IPS-18a (cell line): ENCODE measurements around the gene TAF6.

Source experiments
- H3K27ac ChIP-seq: one replicate; pipeline ENCODE4 v1.5.1; 2013; ENCODE audit warnings: low read length
- H3K27me3 ChIP-seq: one replicate; pipeline ENCODE4 v1.6.1; 2013; ENCODE audit warnings: mild to moderate bottlenecking, low read length; ENCODE audit not compliant: control insufficient read depth, insufficient read depth
- H3K36me3 ChIP-seq: one replicate; pipeline ENCODE4 v1.6.1; 2013; ENCODE audit warnings: low read depth, low read length; ENCODE audit not compliant: control insufficient read depth
- H3K4me1 ChIP-seq: one replicate; pipeline ENCODE4 v1.6.1; 2013; ENCODE audit warnings: low read depth, low read length; ENCODE audit not compliant: control insufficient read depth
- H3K4me3 ChIP-seq: one replicate; pipeline ENCODE4 v1.5.1; 2013; ENCODE audit warnings: low read length
- H3K9ac ChIP-seq: one replicate; pipeline ENCODE4 v1.6.1; 2013; ENCODE audit warnings: mild to moderate bottlenecking, low read length, moderate library complexity
- H3K9me3 ChIP-seq: one replicate; pipeline ENCODE4 v1.6.1; 2013; ENCODE audit warnings: low read depth, low read length; ENCODE audit not compliant: control insufficient read depth

TAF6 gene

GRCh38 chr7:100099452-100099851 lies 19.7 kb downstream of the TAF6 start:
- Histone ChIP-seq H3K9me3 (no peaks in the 10 kb centered on the region), H3K9ac (peak overlapping the region; percentile 100), H3K27me3 (no peaks in the 10 kb centered on the region), H3K4me3 (peak overlapping the region; percentile 97), H3K36me3 (peaks cover 57% of the 10 kb centered on the region), H3K27ac (peak overlapping the region; percentile 99), H3K4me1 (peaks cover 5% of the 10 kb centered on the region)

GRCh38 chr7:100098913-100099312 lies 20.2 kb downstream of the TAF6 start:
- Histone ChIP-seq H3K4me3 (peak overlapping the region; percentile 97), H3K9ac (no peak overlapping the region), H3K27ac (no peak overlapping the region), H3K9me3 (no peaks in the 10 kb centered on the region), H3K36me3 (peaks cover 63% of the 10 kb centered on the region), H3K4me1 (peaks cover 5% of the 10 kb centered on the region), H3K27me3 (no peaks in the 10 kb centered on the region)

- H3K4me1 ChIP-seq: no peaks in the 10 kb centered on the region
- no peak overlapping the region for H3K9ac ChIP-seq
- H3K9me3 ChIP-seq: no peaks in the 10 kb centered on the region
- peaks cover 91% of the 10 kb centered on the region for H3K36me3 ChIP-seq
- H3K27me3 ChIP-seq: no peaks in the 10 kb centered on the region
- H3K4me3 ChIP-seq: no peak overlapping the region
- H3K27ac ChIP-seq: no peak overlapping the region
Observed at GRCh38 chr7:100095704-100096103, 23.5 kb downstream of the TAF6 start.

- no peak overlapping the region for H3K4me3 ChIP-seq
- H3K9me3 ChIP-seq: no peaks in the 10 kb centered on the region
- H3K27me3 ChIP-seq: no peaks in the 10 kb centered on the region
- no peaks in the 10 kb centered on the region for H3K4me1 ChIP-seq
- no peak overlapping the region for H3K27ac ChIP-seq
- peaks cover 95% of the 10 kb centered on the region for H3K36me3 ChIP-seq
- no peak overlapping the region for H3K9ac ChIP-seq
Observed at GRCh38 chr7:100095289-100095688, 23.9 kb downstream of the TAF6 start.

- no peak overlapping the region for H3K9ac ChIP-seq
- no peaks in the 10 kb centered on the region for H3K4me1 ChIP-seq
- H3K27me3 ChIP-seq: no peaks in the 10 kb centered on the region
- H3K9me3 ChIP-seq: no peaks in the 10 kb centered on the region
- peaks cover 84% of the 10 kb centered on the region for H3K36me3 ChIP-seq
- no peak overlapping the region for H3K4me3 ChIP-seq
- no peak overlapping the region for H3K27ac ChIP-seq
Observed at GRCh38 chr7:100093925-100094486, 25.2 kb downstream of the TAF6 start.

GRCh38 chr7:100093498-100093897 lies 25.7 kb downstream of the TAF6 start:
- Histone ChIP-seq H3K27me3 (no peaks in the 10 kb centered on the region), H3K27ac (no peak overlapping the region), H3K9me3 (no peaks in the 10 kb centered on the region), H3K4me1 (no peaks in the 10 kb centered on the region), H3K36me3 (peaks cover 79% of the 10 kb centered on the region), H3K9ac (no peak overlapping the region), H3K4me3 (no peak overlapping the region)

- no peaks in the 10 kb centered on the region for H3K4me1 ChIP-seq
Observed at GRCh38 chr7:100093054-100093453, 26.1 kb downstream of the TAF6 start.

GRCh38 chr7:100091411-100092181 lies 27.6 kb downstream of the TAF6 start:
- Histone ChIP-seq H3K27me3 (no peaks in the 10 kb centered on the region), H3K4me3 (no peak overlapping the region), H3K9me3 (no peaks in the 10 kb centered on the region), H3K9ac (no peak overlapping the region), H3K36me3 (peaks cover 61% of the 10 kb centered on the region), H3K27ac (no peak overlapping the region), H3K4me1 (no peaks in the 10 kb centered on the region)

More at GRCh38 chr7:100093054-100093453, 26.1 kb downstream of the TAF6 start:
- Histone ChIP-seq H3K4me3 (no peak overlapping the region), H3K36me3 (peaks cover 75% of the 10 kb centered on the region), H3K9me3 (no peaks in the 10 kb centered on the region), H3K27ac (no peak overlapping the region), H3K9ac (no peak overlapping the region), H3K27me3 (no peaks in the 10 kb centered on the region)

- Histone ChIP-seq H3K27me3 (no peaks in the 10 kb centered on the region), H3K9ac (no peak overlapping the region), H3K4me3 (no peak overlapping the region), H3K27ac (no peak overlapping the region), H3K36me3 (peaks cover 52% of the 10 kb centered on the region), H3K9me3 (no peaks in the 10 kb centered on the region), H3K4me1 (no peaks in the 10 kb centered on the region)
Observed at GRCh38 chr7:100090527-100091410, 28.4 kb downstream of the TAF6 start.

- Histone ChIP-seq H3K27ac (no peak overlapping the region), H3K9ac (peak overlapping the region; percentile 88), H3K4me1 (no peaks in the 10 kb centered on the region), H3K9me3 (no peaks in the 10 kb centered on the region), H3K36me3 (peaks cover 41% of the 10 kb centered on the region), H3K27me3 (no peaks in the 10 kb centered on the region), H3K4me3 (peak overlapping the region; percentile 80)
Observed at GRCh38 chr7:100089458-100090196, 29.5 kb downstream of the TAF6 start.
